GM21381 (cell line): ENCODE measurements around the gene CFAP73.
A peak's percentile ranks its signal among the peaks of the same experiment; 100 is the strongest.
"Not testable (repeated sequence)": the region's sequence is repeated elsewhere in the genome, so short reads cannot be mapped to it uniquely, and the experiment has no call there.

ENCODE experiments used
- ATAC-seq: cut with Tn5 transposase; IDR thresholded peaks from one replicate; pipeline ENCODE4 v1.9.1; 2021; ENCODE audit warnings: mild to moderate bottlenecking, moderate library complexity; ENCODE audit not compliant: unreplicated experiment

CFAP73 gene

DNA sequence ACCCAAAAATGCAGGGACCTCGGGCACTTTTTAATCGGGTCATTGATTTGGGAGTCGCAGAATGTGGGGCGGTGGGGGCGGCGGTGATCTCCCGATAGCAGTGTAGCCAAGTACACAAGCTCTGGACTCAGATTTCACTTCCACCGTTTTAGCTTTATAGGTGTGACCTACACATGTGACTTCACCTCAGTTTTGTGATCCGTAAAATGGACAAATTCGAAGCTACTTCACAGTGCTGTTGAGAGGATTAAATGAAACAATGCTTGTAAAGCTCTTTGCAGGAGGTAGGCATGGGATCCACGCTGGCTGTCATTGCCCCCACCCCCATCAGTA lies 36.5 kb downstream of the CFAP73 start:
- no peak for ATAC-seq

DNA sequence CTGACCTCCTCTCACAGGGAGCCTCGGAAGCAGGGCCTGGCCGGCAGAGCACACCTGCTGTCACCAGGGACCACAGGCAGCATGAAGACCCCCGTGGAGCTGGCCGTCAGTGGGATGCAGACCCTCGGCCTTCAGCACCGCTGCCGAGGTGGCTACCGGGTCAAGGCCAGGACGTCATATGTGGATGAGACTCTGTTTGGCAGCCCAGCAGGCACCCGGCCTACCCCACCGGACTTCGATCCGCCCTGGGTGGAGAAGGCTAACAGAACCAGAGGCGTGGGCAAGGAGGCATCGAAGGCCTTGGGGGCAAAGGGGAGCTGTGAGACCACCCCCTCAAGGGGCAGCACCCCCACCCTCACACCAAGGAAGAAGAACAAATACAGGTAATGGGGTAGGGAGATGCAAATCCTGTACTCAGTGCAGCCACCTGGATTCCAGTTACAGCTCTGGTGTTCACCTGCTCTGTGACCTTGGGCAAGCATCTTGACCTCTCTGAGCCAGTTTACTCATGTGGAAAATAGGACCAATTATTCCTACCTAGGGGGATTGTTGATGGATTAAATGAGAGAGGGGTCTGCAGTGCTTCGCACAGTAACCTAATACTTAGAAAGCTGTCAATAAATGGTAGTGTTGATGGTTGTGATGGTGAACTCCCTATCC lies 37.3 kb downstream of the CFAP73 start:
- ATAC-seq: no peak

DNA sequence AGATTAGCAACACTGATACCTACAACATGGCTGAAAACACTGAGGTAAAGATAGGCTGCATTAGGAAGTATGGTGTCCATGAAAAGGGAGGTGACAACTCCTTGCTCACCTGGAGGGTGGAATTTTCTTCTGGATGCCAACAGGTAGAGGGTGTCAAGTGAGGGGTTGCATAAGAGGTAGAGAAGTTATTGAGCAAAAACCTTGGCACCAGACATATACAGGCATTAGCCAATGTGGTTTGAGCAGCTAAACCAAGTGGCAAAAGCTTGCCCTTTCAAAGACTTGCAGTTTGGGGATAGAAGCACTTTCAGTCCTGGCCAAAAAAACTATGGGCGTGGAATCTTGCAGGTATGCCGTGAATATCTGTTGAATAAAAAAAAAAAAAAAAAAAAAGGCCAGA lies 39.8 kb downstream of the CFAP73 start:
- ATAC-seq: no peak

DNA sequence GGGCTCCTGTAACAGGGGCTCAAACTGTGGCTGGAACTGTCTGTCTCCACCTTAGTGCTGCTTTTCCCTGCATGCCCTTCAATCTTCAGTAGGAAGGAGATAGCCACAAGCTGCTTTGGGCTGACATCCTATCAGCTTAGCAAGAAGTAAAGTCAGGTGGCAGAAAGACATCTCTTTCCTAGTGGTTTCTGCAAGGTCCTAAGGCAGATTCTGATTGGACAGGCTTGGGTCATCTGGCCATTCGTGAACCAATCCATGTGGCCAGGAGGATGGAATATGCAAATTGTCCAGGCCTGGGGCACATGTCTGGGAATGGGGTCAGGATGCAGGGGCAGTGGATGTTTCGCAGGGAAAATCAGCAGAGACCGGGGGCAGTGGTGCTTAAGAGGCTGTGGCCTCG lies 41.2 kb downstream of the CFAP73 start:
- ATAC-seq: no peak

DNA sequence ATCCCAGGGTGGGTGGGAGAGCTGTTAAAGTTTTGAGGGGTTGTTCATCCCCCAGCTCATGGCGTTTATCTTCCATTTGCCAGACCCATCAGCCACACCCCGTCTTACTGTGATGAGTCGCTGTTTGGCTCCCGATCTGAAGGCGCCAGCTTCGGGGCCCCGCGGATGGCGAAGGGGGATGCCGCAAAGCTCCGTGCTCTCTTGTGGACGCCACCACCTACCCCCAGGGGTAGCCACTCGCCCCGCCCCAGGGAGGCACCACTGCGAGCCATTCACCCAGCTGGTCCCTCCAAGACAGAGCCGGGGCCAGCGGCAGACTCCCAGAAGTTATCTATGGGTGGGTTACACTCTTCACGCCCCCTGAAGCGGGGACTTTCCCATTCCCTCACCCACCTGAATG lies 41.7 kb downstream of the CFAP73 start:
- ATAC-seq: no peak

DNA sequence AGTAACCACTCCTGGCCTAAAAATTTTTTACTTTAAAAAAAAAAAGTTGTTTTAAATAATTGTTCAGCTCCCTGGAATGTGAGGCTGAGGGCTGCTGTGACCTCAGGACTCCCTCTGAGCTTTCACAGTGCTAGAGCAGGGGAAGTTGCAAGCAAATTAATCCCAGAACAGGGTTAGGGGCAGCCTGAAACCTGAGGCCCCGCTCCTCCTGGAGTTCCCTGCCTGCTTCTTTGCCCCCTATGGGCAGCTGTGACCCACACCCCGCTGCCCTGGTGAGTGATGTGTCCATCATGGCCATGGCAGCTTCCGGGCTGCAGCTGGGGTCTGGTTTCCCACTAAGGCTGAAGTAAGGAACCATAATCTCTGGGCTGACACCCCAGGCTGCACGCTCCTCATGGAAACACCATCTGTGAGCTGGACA lies 45.5 kb downstream of the CFAP73 start:
- ATAC-seq: no peak

DNA sequence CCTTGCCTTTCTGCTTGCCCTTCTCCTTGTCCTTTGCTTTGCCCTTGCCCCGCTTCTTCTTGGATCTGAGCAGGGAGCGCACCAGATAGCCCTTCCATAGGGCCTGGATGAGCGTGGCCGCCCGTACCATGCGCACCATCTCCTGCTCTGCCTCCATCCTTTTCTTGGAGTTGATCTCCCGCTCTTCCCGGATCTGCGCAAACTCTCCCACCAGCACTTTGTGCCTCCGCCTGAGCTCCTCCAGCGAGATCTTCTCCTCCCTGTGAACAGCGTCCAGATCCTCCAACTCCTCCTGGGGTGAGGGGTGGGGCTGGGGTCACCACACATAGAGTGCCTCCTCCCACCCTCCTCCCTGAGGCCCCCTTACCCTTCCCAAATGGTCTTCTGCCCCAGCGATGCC lies 46.1 kb downstream of the CFAP73 start:
- no peak for ATAC-seq

DNA sequence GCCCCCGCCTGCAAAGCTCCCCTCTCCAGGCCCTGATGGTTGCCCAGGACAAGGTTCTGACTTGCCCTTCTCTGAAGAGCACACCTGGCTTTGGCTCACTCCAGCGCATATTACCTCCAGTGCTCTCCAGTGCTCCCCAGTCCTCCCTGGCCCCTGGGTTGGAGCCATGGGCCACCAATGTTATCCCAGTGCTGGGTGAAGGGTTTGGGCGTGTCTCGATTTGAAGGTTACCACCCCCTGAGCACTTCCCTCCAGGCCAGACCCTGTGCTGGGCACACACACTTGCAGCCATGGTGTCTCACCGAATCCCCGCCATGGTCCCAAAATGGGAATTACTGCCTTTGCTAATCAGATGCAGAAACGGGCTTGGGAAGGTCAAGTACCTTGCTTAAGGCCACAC lies 47.1 kb downstream of the CFAP73 start:
- ATAC-seq: no peak

DNA sequence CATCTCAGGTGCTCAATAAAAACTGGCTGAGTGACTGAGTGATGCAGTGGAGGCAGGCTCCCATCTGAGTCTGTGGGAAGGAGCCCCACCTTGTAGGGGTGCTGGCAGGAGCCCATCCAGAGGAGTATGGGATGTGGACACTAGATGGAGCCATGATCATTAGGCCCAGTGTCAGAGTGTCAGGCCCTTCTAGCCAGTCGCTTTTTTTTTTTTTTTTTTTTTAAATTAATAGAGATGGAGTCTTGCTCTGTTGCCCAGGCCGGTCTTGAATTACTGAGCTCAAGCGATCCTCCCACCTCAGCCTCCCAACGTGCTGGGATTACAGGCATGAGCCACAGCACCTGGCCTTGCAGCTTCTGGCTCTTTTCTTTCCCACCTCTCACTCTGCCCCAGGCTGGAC lies 47.5 kb downstream of the CFAP73 start:
- ATAC-seq: peak; percentile 75

DNA sequence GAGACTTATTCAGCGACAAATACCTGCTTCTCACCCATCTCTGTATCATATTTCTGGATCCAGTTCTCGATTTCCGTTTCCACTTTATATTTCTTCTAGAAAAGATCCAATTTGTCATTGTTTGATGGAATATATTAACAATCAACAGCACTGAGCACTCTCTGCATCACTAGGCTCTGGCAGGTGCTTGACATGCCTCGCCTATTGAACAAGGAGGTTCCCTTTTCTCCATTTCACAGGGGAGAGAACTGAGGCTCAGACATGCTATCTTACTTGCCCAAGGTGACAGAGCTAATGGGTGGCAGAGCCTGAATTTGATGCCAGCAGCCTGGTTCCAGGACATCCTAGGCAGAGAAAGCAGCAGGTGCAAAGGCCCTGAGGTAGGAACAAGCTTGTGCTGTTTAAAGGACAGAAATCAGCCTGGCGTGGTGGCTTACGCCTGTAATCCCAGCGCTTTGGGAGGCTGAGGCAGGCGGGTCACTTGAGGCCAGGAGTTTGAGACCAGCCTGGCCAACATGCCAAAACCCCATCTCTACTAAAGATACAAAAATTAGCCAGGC lies 48.1 kb downstream of the CFAP73 start:
- ATAC-seq: no peak

DNA sequence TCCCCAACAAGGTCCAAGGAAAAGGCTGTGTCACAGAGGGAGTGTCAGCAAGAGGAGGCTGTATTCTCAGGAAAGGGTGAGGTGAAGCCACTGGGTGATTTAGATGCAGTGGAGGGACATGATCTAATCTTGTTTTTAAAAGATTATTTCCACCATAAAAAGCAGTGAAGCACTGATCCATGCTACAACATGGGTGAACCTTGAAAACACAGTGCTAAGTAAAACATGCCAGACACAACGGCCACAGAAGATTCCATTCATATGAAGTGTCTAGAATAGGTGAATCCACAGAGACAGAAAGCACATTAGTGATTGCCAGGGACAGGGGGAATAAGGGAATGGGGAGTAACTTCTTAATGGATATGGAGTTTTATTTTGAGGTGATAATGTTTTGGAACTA lies 48.8 kb downstream of the CFAP73 start:
- no peak for ATAC-seq

DNA sequence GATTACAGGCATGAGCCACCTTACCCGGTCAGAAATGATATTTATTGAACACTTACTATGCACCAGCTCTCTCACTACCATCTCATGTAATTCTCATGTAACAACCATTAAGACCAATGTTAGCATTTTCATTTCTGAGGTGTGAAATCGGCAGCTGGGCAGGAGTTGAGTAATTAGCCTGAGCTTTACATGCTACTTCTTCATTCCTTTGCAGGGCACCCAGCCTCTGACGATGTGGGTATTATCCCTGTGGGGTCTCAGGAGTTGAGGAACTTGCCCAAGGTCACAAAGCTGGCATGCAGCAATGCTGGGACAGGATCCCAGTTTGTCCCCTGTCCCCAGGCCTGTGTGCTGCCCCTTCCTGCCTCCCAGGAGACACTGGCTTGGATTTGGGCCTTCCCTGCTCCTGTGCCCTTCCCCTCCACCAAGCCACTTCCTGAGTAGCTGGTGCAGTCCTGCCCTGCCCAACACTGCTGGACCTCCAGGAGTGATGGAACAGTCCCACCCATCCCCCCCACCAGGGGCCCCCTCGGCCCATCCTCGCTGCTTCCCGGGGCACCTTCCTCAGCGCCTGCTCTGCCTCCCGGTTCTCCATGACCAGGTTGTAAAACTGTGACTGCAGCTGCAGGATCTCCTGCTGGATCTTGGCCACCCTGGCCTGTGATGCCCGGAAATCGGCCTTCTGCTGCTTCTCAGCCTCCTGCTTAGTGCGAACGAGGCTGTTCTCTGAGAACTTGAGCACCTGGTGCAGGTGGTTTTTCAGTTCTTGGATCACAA lies 50.7 kb downstream of the CFAP73 start:
- no peak for ATAC-seq

DNA sequence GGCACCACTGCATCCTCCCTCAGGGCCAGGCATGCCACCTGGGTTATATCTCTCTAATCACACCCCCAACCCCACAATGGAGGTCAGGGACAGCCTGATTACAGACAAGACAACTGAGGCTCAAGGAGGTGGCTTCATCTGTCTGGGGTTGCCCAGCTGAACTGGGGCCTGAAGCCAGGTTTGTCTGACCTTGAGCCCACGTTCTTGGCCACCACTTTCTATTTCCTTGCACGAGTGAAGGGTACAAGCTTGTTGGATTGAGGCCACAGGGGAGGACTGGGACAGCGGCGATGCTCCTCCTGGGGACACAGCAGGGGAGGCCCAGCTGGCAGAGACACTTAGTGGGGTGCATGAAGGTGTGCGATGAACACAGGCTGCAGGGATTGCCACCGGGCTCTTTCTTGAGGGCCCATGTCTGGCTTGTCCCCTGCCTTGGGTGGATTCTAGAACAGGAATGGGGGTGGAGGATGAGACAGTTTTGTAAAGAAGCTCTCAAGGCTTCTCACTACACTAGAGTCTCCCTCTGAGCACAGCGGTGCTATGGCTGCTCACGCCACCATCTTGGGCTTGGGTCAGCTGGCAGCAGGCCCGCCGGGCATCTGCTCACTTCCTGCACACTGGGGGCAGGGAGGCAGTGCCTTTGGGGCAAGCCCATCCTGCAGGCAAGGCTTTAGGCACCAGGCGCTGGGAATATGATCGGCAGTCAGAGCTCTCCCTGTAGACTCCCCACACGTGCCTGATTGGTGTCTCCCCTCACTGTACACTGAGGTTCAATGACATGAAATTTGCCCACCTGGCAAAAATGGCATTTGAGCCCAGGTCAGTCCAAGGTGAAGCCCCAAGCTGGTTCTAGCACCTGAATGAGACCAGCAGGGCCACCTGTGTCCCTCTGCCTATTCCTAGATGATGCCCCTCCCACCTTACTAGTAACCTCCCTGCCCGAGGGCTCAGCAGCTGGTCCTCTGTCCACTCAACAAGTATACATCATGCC lies 52.0 kb downstream of the CFAP73 start:
- ATAC-seq: no peak

DNA sequence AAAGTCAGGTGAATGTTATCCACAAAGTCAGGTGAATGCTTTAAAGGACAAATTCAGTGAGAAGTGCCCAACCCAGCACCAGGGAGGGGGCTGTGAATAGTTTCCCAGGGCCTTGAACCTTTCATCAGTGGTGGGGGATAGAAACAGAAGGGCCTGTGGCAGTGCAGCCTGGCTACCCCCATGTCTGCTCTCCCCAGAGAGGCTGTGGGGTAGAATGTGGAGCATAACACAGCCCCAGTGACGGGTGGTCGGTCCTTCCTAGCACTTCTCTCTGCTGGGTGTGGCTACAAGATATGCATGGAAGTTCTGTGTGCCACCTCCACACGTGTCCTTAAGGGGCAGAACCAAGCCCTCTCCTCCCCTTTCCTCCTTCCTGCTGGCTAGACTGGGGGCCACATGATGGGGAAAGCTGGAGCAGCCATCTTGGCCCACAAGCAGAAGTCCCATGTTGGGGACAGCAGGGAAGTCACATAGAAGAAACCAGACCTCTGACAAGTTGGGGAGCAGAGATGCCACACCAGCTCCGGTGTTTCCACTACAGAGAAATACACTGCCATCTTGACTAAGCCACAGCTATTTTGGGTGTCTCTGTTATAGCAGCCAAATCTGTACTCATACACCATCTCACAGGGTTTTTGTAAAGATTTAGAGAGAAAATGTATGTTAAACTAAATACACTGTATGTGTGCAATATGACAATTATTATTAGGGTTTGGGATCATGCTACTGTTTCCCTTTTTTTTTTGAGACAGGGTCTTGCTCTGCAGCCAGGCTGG lies 53.0 kb downstream of the CFAP73 start:
- ATAC-seq: no peak

DNA sequence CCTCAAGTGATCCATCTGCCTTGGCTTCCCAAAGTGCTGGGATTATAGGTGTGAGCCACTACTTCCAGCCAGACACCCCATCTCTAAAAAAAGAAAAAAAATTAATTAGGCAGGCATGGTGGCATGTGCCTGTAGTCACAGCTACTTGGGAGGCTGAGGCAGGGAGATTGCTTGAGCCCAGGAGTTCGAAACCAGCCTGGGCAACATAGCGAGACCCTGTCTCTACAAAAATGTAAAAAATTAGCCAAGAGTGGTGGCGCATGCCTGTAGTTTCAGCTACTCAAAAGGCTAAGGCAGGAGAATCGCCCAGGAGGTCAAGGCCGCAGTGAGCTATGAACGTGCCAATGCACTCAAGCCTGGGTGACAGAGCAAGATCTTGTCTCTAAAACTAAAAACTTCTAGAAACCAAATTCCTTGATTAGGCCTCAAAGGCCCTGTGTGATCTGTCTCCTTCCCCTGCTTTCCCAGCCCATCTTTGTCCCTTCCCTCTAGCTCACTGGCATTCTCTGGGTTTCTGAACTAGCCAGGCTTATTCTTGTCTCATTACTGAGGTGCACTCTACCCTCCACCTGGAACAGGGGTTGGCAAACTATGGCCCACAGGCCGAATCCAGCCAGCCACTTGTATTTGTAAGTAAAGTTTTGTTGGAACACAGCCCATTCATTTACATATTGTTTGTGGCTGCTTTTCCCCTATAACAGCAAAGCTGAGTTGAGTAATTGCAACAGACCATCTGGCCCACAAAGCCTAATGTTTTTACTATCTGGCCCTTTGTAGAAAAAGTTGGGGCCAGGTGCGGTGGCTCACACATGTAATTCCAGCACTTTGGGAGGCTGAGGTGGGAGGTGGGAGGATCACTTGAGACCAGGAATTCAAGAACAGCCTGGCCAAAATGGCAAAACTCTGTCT lies 54.6 kb downstream of the CFAP73 start:
- no peak for ATAC-seq

DNA sequence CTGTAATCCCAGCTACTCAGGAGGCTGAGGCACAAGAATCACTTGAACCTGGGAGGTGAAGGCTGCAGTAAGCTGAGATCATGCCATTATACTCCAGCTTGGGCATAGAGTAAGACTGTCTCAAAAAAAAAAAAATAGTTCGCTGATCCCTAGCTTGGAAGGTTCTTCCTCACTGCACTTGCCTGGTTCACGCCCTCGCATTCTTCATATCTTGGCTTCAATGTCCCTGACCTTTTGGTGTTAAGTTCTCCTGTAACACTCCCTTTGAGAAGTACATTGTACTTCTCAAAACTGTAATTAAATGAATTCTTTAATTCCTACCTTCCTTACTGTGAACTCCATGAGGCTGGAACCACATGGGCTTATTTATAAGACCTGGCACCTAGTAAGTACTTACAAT lies 55.3 kb downstream of the CFAP73 start:
- no peak for ATAC-seq

DNA sequence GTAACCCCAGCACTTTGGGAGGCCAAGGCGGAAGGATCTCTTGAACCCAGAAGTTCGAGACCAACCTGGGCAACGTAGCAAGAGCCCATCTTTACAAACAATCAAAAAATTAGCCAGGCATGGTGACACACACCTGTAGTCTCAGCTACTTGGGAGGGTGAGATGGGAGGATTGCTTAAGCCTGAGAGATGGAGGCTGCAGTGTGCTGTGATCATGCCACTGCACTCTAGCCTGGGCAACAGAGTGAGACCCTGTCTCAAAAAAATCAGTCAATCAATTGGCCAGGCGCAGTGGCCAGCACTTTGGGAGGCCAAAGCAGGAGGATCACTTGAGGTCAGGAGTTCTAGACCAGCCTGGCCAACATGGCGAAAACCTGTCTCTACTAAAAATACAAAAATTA lies 57.3 kb downstream of the CFAP73 start:
- not testable (repeated sequence) for ATAC-seq

DNA sequence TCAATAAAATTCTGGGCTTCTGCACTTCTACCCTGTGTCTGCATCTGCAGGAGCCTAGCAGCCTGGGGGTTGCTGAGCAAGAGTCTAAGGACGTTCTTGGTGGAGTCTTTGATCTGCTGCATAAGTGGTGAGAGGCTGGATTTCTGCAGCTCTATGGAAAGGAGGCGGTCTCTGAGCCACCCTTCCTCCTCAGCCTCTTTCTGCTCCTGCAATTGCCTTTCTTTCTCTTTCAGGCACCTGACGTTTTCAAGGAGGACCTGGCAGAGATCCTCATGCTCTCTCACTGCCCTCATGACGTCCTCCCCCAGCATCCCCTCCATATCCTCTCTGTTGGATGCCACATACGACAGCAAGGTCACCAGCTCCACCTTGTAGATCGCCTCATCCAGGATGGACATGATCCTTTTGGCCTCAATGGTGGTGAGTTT lies 58.1 kb downstream of the CFAP73 start:
- ATAC-seq: no peak
